Bronchial epithelial cell (primary cell): Measurements from ENCODE around the gene ADCY9. TPM values are rescaled to one million over a fixed set of nuclear protein-coding genes. Genes with fewer than 3 reads are reported as not detected.

Experiments used
- DNase-seq: peaks from one replicate; pipeline ENCODE4 v3.0.0-alpha.2; 2010; ENCODE audit warnings: low read depth
- FAIRE-seq: peaks from 2 replicates; lab custom pipeline; 2011; peaks lifted over from hg19 to GRCh38; lab: Jason Lieb, UNC
- H3K27me3 ChIP-seq: 2 replicates; pipeline ENCODE4 v1.5.1; 2011; ENCODE audit warnings: low read length; ENCODE audit not compliant: control insufficient read depth, insufficient read depth
- H3K36me3 ChIP-seq: 2 replicates; pipeline ENCODE4 v1.5.1; 2011; ENCODE audit warnings: low read length; ENCODE audit not compliant: control insufficient read depth, insufficient read depth
- H3K4me3 ChIP-seq: 2 replicates; pipeline ENCODE4 v1.5.1; 2011; ENCODE audit warnings: mild to moderate bottlenecking, low read depth, low read length, control low read depth
- total RNA-seq: library from RNA; depleted of rRNA; stranded (reverse); fragments of >200 nt; gene quantifications from 2 replicates; pipeline ENCODE4 v1.2.1, GENCODE V29; 2014
- TF ChIP-seq, protein P1 (sequence below): IDR thresholded peaks from 2 replicates; pipeline ENCODE4 v1.5.1; 2011; ENCODE audit warnings: mild to moderate bottlenecking, moderate library complexity, low read length, control low read depth, inconsistent platforms; ENCODE audit not compliant: insufficient read depth, severe bottlenecking

ADCY9 gene
- total RNA-seq, 1 donor from 2014 or later = 11.3 TPM

- no peak for DNase-seq
- H3K36me3 ChIP-seq = peaks cover 4% of the 10 kb centered on the region
- TF ChIP-seq, protein P1, sequence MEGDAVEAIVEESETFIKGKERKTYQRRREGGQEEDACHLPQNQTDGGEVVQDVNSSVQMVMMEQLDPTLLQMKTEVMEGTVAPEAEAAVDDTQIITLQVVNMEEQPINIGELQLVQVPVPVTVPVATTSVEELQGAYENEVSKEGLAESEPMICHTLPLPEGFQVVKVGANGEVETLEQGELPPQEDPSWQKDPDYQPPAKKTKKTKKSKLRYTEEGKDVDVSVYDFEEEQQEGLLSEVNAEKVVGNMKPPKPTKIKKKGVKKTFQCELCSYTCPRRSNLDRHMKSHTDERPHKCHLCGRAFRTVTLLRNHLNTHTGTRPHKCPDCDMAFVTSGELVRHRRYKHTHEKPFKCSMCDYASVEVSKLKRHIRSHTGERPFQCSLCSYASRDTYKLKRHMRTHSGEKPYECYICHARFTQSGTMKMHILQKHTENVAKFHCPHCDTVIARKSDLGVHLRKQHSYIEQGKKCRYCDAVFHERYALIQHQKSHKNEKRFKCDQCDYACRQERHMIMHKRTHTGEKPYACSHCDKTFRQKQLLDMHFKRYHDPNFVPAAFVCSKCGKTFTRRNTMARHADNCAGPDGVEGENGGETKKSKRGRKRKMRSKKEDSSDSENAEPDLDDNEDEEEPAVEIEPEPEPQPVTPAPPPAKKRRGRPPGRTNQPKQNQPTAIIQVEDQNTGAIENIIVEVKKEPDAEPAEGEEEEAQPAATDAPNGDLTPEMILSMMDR = no peak
- no peak overlapping the region for H3K4me3 ChIP-seq
- H3K27me3 ChIP-seq = no peaks in the 10 kb centered on the region
- no peak for FAIRE-seq
Measured at GRCh38 chr16:4101421-4102219, 14.6 kb downstream of the ADCY9 start.

DNA sequence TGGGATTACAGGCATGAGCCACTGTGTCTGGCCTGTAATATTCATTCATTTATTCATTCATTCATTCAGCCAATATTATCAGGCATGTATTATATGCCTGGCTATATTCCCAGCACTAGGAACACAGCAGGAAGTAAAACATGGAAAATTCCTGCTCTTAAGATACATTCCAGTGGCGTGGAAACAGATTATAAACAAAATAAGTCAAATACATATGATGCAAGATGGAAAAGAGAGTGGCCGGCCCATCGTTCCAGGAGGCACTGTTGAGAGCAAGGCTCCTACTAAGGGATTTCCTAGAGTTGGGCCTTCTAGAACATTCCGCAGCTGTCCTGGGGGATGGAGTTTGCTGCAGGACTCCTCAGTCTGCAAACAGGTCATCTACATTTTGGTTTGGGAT is 17.7 kb downstream of the ADCY9 start:
- no peak for FAIRE-seq
- TF ChIP-seq, protein P1 = no peak
- H3K27me3 ChIP-seq = no peaks in the 10 kb centered on the region
- no peak for DNase-seq
- peaks cover 2% of the 10 kb centered on the region for H3K36me3 ChIP-seq
- H3K4me3 ChIP-seq = no peak overlapping the region

- Histone ChIP-seq H3K27me3 (no peaks in the 10 kb centered on the region), H3K4me3 (no peak overlapping the region), H3K36me3 (no peaks in the 10 kb centered on the region)
- TF ChIP-seq, protein P1 = no peak
- DNase-seq (no peak), FAIRE-seq (no peak)
Measured at GRCh38 chr16:4097826-4098240, 18.4 kb downstream of the ADCY9 start.

DNA sequence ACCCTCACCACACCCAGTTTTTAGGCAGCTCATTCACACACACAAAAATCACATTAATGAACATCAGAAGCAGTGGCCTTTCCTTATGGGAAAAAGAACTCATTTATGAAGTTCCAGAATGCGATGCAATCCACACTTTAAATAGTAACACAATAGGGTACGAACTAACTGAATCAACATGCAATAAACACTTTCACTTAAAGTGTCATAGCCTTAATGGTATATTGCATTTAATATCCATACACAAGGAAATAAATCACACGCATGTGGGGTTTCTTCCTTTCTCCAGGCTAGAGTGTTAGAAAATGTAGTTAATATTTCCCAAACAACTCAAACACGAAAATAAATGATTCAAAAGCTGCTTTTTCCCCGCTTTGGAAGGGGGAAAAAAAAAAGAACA is 19.7 kb downstream of the ADCY9 start:
- DNase-seq (no peak), FAIRE-seq (no peak)
- Histone ChIP-seq H3K27me3 (no peaks in the 10 kb centered on the region), H3K4me3 (no peak overlapping the region), H3K36me3 (no peaks in the 10 kb centered on the region)
- TF ChIP-seq, protein P1 = no peak

GRCh38 chr16:4094127-4094773 is 22.0 kb downstream of the ADCY9 start:
- no peak overlapping the region for H3K4me3 ChIP-seq
- TF ChIP-seq, protein P1 = no peak
- peak; percentile 50 for FAIRE-seq
- H3K36me3 ChIP-seq = no peaks in the 10 kb centered on the region
- H3K27me3 ChIP-seq = no peaks in the 10 kb centered on the region
- DNase-seq = no peak
